Loucy (cell line): Measurements from ENCODE around the gene KLHL21.

Source experiments
- EZH2phosphoT487 ChIP-seq: fragments of 200-600 bp; IDR thresholded peaks from 2 replicates; pipeline ENCODE4 v1.6.1; 2018; ENCODE audit warnings: antibody characterized with exemption, mild to moderate bottlenecking, moderate library complexity, borderline replicate concordance
- TF ChIP-seq, protein P1 (sequence below): fragments of 200-600 bp; sonication (generic); conservative IDR thresholded peaks from 2 replicates; pipeline ENCODE4 v1.5.1; 2014; ENCODE audit warnings: mild to moderate bottlenecking, antibody characterized with exemption, low read length

DNA sequence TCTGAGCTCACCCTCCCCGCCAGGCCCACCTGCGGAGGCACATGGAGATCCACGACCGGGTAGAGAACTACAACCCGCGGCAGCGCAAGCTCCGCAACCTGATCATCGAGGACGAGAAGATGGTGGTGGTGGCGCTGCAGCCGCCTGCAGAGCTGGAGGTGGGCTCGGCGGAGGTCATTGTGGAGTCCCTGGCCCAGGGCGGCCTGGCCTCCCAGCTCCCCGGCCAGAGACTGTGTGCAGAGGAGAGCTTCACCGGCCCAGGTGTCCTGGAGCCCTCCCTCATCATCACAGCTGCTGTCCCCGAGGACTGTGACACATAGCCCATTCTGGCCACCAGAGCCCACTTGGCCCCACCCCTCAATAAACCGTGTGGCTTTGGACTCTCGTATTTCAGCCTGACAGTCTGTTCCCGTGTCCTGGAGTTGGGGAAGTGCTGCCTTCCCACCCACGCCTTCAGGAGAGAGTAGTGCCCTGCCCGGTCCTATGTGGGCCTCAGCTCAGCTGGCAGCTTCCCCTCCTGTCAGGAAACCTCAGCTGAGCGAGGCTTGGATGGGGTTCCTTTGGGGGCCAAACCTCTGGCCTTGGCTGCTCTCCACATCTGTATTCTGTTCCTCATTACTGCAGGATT is 13.7 kb downstream of the KLHL21 start:
- TF ChIP-seq EZH2phosphoT487, result no peak
- TF ChIP-seq, protein P1, sequence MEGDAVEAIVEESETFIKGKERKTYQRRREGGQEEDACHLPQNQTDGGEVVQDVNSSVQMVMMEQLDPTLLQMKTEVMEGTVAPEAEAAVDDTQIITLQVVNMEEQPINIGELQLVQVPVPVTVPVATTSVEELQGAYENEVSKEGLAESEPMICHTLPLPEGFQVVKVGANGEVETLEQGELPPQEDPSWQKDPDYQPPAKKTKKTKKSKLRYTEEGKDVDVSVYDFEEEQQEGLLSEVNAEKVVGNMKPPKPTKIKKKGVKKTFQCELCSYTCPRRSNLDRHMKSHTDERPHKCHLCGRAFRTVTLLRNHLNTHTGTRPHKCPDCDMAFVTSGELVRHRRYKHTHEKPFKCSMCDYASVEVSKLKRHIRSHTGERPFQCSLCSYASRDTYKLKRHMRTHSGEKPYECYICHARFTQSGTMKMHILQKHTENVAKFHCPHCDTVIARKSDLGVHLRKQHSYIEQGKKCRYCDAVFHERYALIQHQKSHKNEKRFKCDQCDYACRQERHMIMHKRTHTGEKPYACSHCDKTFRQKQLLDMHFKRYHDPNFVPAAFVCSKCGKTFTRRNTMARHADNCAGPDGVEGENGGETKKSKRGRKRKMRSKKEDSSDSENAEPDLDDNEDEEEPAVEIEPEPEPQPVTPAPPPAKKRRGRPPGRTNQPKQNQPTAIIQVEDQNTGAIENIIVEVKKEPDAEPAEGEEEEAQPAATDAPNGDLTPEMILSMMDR, result no peak
